GM23338 (cell line): ENCODE measurements around the gene SRSF7.

ENCODE experiments used
- CREB1 ChIP-seq: fragments of 250-450 bp; sonication (Bioruptor Pico); IDR thresholded peaks from 2 replicates; pipeline ENCODE4 v1.5.0; 2020; ENCODE audit warnings: low read depth, mild to moderate bottlenecking, moderate library complexity
- EZH2 ChIP-seq: fragments of 200-600 bp; sonication (generic); IDR thresholded peaks from one replicate; pipeline ENCODE4 v1.8.0; 2017; ENCODE audit warnings: antibody characterized with exemption, mild to moderate bottlenecking, low read depth; ENCODE audit not compliant: unreplicated experiment
- EZH2phosphoT487 ChIP-seq: fragments of 200-600 bp; sonication (generic); IDR thresholded peaks from one replicate; pipeline ENCODE4 v1.8.1; 2018; ENCODE audit warnings: antibody characterized with exemption; ENCODE audit not compliant: unreplicated experiment
- JUNB ChIP-seq: IDR thresholded peaks from one replicate; pipeline ENCODE4 v1.6.1; 2016; ENCODE audit warnings: antibody characterized with exemption; ENCODE audit not compliant: unreplicated experiment
- NANOG ChIP-seq: IDR thresholded peaks from 2 replicates; pipeline ENCODE4 v1.6.1; 2016; ENCODE audit warnings: antibody characterized with exemption, borderline replicate concordance
- POLR2AphosphoS5 ChIP-seq: IDR thresholded peaks from 2 replicates; pipeline ENCODE4 v1.6.1; 2016; ENCODE audit warnings: antibody characterized with exemption, low read depth
- STAT1 ChIP-seq: IDR thresholded peaks from one replicate; pipeline ENCODE4 v1.6.1; 2016; ENCODE audit warnings: antibody characterized with exemption; ENCODE audit not compliant: unreplicated experiment
- ZNF114 ChIP-seq: fragments of 250-450 bp; sonication (Bioruptor Pico); IDR thresholded peaks from 2 replicates; pipeline ENCODE4 v1.5.0; 2020; ENCODE audit warnings: mild to moderate bottlenecking, moderate library complexity
- ZNF331 ChIP-seq: fragments of 250-450 bp; sonication (Bioruptor Pico); IDR thresholded peaks from 2 replicates; pipeline ENCODE4 v1.5.0; 2020; ENCODE audit warnings: low read depth, mild to moderate bottlenecking, moderate library complexity
- TF ChIP-seq, protein P1 (sequence below), 2 experiments: fragments of 200-600 bp in 1 of 2; sonication (generic) in 1 of 2; conservative IDR thresholded peaks; 2 replicates each; pipeline versions ENCODE4 v1.5.1 to v1.6.1; 2016 to 2017; ENCODE audit warnings: antibody characterized with exemption in 2 of 2, low read depth in 2 of 2, mild to moderate bottlenecking in 2 of 2, moderate library complexity in 1 of 2
- TF ChIP-seq, protein P2 (sequence below): IDR thresholded peaks from one replicate; pipeline ENCODE4 v1.6.1; 2018; ENCODE audit warnings: antibody characterized with exemption; ENCODE audit not compliant: unreplicated experiment
- TF ChIP-seq, protein P3 (sequence below): IDR thresholded peaks from 2 replicates; pipeline ENCODE4 v1.6.1; 2016; ENCODE audit warnings: antibody characterized with exemption
- TF ChIP-seq, protein P4 (sequence below): fragments of 250-450 bp; sonication (Bioruptor Pico); IDR thresholded peaks from 2 replicates; pipeline ENCODE4 v1.5.0; 2020; ENCODE audit warnings: mild to moderate bottlenecking, moderate library complexity

DNA sequence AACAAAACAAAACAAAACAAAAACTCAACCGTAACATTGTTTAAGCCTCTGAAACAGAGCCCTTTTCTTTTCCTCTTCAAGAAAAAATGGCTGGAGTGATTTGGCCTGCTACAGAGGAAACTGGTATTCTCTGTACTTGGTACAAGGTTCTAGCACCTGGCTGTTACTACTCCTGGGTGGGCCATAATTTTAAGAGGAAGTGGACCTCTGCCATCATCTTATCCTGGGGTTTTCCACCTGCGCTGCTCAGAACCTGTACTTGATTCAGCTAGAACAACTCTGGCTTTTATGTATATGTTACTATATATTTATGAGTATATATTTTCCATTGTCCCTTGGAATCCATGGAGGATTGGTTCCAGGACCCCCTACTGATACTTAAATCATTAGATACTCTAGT, 22.5 kb downstream of the SRSF7 start:
- TF ChIP-seq, protein P1, sequence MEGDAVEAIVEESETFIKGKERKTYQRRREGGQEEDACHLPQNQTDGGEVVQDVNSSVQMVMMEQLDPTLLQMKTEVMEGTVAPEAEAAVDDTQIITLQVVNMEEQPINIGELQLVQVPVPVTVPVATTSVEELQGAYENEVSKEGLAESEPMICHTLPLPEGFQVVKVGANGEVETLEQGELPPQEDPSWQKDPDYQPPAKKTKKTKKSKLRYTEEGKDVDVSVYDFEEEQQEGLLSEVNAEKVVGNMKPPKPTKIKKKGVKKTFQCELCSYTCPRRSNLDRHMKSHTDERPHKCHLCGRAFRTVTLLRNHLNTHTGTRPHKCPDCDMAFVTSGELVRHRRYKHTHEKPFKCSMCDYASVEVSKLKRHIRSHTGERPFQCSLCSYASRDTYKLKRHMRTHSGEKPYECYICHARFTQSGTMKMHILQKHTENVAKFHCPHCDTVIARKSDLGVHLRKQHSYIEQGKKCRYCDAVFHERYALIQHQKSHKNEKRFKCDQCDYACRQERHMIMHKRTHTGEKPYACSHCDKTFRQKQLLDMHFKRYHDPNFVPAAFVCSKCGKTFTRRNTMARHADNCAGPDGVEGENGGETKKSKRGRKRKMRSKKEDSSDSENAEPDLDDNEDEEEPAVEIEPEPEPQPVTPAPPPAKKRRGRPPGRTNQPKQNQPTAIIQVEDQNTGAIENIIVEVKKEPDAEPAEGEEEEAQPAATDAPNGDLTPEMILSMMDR (conservative IDR thresholded peaks at IDR 0.05; ENCODE audit: low read depth in 2 of 2): no peak
- TF ChIP-seq EZH2 (no peak), NANOG (no peak), STAT1 (no peak), EZH2phosphoT487 (no peak), POLR2AphosphoS5 (no peak), CREB1 (CRISPR knock-in tag) (no peak), JUNB (no peak), ZNF114 (CRISPR knock-in tag) (no peak), ZNF331 (CRISPR knock-in tag) (no peak)
- TF ChIP-seq, protein P2, sequence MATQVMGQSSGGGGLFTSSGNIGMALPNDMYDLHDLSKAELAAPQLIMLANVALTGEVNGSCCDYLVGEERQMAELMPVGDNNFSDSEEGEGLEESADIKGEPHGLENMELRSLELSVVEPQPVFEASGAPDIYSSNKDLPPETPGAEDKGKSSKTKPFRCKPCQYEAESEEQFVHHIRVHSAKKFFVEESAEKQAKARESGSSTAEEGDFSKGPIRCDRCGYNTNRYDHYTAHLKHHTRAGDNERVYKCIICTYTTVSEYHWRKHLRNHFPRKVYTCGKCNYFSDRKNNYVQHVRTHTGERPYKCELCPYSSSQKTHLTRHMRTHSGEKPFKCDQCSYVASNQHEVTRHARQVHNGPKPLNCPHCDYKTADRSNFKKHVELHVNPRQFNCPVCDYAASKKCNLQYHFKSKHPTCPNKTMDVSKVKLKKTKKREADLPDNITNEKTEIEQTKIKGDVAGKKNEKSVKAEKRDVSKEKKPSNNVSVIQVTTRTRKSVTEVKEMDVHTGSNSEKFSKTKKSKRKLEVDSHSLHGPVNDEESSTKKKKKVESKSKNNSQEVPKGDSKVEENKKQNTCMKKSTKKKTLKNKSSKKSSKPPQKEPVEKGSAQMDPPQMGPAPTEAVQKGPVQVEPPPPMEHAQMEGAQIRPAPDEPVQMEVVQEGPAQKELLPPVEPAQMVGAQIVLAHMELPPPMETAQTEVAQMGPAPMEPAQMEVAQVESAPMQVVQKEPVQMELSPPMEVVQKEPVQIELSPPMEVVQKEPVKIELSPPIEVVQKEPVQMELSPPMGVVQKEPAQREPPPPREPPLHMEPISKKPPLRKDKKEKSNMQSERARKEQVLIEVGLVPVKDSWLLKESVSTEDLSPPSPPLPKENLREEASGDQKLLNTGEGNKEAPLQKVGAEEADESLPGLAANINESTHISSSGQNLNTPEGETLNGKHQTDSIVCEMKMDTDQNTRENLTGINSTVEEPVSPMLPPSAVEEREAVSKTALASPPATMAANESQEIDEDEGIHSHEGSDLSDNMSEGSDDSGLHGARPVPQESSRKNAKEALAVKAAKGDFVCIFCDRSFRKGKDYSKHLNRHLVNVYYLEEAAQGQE: no peak
- TF ChIP-seq, protein P3, sequence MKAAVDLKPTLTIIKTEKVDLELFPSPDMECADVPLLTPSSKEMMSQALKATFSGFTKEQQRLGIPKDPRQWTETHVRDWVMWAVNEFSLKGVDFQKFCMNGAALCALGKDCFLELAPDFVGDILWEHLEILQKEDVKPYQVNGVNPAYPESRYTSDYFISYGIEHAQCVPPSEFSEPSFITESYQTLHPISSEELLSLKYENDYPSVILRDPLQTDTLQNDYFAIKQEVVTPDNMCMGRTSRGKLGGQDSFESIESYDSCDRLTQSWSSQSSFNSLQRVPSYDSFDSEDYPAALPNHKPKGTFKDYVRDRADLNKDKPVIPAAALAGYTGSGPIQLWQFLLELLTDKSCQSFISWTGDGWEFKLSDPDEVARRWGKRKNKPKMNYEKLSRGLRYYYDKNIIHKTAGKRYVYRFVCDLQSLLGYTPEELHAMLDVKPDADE: no peak
- TF ChIP-seq, protein P4, sequence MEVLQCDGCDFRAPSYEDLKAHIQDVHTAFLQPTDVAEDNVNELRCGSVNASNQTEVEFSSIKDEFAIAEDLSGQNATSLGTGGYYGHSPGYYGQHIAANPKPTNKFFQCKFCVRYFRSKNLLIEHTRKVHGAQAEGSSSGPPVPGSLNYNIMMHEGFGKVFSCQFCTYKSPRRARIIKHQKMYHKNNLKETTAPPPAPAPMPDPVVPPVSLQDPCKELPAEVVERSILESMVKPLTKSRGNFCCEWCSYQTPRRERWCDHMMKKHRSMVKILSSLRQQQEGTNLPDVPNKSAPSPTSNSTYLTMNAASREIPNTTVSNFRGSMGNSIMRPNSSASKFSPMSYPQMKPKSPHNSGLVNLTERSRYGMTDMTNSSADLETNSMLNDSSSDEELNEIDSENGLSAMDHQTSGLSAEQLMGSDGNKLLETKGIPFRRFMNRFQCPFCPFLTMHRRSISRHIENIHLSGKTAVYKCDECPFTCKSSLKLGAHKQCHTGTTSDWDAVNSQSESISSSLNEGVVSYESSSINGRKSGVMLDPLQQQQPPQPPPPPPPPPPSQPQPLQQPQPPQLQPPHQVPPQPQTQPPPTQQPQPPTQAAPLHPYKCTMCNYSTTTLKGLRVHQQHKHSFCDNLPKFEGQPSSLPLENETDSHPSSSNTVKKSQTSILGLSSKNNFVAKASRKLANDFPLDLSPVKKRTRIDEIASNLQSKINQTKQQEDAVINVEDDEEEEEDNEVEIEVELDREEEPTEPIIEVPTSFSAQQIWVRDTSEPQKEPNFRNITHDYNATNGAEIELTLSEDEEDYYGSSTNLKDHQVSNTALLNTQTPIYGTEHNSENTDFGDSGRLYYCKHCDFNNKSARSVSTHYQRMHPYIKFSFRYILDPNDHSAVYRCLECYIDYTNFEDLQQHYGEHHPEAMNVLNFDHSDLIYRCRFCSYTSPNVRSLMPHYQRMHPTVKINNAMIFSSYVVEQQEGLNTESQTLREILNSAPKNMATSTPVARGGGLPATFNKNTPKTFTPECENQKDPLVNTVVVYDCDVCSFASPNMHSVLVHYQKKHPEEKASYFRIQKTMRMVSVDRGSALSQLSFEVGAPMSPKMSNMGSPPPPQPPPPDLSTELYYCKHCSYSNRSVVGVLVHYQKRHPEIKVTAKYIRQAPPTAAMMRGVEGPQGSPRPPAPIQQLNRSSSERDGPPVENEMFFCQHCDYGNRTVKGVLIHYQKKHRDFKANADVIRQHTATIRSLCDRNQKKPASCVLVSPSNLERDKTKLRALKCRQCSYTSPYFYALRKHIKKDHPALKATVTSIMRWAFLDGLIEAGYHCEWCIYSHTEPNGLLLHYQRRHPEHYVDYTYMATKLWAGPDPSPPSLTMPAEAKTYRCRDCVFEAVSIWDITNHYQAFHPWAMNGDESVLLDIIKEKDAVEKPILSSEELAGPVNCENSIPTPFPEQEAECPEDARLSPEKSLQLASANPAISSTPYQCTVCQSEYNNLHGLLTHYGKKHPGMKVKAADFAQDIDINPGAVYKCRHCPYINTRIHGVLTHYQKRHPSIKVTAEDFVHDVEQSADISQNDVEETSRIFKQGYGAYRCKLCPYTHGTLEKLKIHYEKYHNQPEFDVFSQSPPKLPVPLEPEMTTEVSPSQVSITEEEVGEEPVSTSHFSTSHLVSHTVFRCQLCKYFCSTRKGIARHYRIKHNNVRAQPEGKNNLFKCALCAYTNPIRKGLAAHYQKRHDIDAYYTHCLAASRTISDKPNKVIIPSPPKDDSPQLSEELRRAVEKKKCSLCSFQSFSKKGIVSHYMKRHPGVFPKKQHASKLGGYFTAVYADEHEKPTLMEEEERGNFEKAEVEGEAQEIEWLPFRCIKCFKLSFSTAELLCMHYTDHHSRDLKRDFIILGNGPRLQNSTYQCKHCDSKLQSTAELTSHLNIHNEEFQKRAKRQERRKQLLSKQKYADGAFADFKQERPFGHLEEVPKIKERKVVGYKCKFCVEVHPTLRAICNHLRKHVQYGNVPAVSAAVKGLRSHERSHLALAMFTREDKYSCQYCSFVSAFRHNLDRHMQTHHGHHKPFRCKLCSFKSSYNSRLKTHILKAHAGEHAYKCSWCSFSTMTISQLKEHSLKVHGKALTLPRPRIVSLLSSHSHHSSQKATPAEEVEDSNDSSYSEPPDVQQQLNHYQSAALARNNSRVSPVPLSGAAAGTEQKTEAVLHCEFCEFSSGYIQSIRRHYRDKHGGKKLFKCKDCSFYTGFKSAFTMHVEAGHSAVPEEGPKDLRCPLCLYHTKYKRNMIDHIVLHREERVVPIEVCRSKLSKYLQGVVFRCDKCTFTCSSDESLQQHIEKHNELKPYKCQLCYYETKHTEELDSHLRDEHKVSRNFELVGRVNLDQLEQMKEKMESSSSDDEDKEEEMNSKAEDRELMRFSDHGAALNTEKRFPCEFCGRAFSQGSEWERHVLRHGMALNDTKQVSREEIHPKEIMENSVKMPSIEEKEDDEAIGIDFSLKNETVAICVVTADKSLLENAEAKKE: no peak
